OCI-LY1 (cell line): ENCODE data around the gene ADAMTSL2.

Experiments
- EZH2 ChIP-seq: fragments of 200-600 bp; sonication (generic), shearing (Covaris generic); IDR thresholded peaks from 2 replicates; pipeline ENCODE4 v1.8.0; 2017; ENCODE audit warnings: borderline replicate concordance, mixed run types, mild to moderate bottlenecking, antibody characterized with exemption, low read length, moderate library complexity, mixed read lengths
- TF ChIP-seq, protein P1 (sequence below): fragments of 200-600 bp; sonication (generic), shearing (Covaris generic); IDR thresholded peaks from 2 replicates; pipeline ENCODE4 v1.5.1; 2017; ENCODE audit warnings: mild to moderate bottlenecking, antibody characterized with exemption, low read length, moderate library complexity, mixed read lengths

DNA sequence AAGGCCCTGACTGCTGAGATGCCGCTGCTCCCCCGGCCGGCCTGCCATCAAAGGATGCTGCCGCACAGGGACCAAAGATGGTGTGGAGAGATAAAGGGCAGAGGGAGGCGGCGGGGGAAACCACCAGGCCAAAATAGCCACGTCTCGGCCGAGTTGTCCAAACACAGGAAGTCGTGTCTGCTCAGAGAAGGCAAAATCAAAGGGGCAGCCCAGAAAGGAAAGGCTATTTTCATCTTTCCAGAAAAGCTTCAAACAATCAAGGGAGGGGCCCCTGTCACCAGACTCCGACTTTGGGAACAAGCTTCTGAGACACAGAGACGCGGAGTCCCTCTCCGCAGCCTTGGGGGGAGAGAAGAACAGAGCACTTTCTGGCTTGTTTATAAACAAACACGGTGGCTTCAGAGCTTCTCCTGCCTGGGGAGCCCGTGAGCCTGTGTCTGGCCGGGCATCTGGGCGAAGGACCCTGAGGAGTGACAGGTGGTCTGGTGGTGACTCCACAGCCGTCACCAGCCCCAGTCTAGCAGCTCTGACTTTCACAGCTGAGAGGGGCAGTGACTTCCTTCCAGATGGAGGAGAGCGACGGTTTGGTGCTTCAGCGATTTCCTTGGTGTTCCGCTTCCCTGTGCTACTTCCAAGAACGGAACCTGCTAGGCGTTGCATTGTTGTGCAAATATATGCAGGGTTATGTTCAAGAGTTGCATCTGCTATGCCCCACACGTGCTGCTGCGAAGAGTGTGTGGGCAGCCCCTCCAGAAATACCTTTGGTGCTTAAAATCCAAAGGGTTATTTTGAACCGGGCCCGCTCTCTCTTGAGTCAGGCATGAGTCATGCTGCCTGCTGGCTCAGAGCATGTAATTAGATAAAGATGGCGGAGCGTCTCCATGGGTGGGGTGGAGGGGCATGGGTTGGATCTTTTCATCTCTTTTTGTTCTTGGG lies 24.0 kb downstream of the ADAMTSL2 start:
- TF ChIP-seq, protein P1, sequence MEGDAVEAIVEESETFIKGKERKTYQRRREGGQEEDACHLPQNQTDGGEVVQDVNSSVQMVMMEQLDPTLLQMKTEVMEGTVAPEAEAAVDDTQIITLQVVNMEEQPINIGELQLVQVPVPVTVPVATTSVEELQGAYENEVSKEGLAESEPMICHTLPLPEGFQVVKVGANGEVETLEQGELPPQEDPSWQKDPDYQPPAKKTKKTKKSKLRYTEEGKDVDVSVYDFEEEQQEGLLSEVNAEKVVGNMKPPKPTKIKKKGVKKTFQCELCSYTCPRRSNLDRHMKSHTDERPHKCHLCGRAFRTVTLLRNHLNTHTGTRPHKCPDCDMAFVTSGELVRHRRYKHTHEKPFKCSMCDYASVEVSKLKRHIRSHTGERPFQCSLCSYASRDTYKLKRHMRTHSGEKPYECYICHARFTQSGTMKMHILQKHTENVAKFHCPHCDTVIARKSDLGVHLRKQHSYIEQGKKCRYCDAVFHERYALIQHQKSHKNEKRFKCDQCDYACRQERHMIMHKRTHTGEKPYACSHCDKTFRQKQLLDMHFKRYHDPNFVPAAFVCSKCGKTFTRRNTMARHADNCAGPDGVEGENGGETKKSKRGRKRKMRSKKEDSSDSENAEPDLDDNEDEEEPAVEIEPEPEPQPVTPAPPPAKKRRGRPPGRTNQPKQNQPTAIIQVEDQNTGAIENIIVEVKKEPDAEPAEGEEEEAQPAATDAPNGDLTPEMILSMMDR = no peak
- no peak for TF ChIP-seq EZH2
